IPS-18c (cell line): ENCODE results near the gene SVOPL.

Source experiments
- H3K4me3 ChIP-seq: 2 replicates; pipeline ENCODE4 v1.7.0; 2013; ENCODE audit warnings: low read depth, mild to moderate bottlenecking, low read length, moderate library complexity; ENCODE audit not compliant: insufficient read depth
- H3K9me3 ChIP-seq: one replicate; pipeline ENCODE4 v1.6.1; 2013; ENCODE audit warnings: mild to moderate bottlenecking, low read length, moderate library complexity; ENCODE audit not compliant: control insufficient read depth, insufficient read depth

The SVOPL gene

GRCh38 chr7:138668229-138668596 lies 32.9 kb downstream of the SVOPL start:
- Histone ChIP-seq H3K4me3 (no peak overlapping the region), H3K9me3 (peaks cover 5% of the 10 kb centered on the region)

- no peak overlapping the region for H3K4me3 ChIP-seq
These were observed 33.5 kb downstream of the SVOPL start for GRCh38 chr7:138667535-138668228.

GRCh38 chr7:138666385-138666784 lies 34.8 kb downstream of the SVOPL start:
- Histone ChIP-seq H3K4me3 (no peak overlapping the region), H3K9me3 (peaks cover 5% of the 10 kb centered on the region)

More at GRCh38 chr7:138667535-138668228, 33.5 kb downstream of the SVOPL start:
- peaks cover 5% of the 10 kb centered on the region for H3K9me3 ChIP-seq

- H3K9me3 ChIP-seq: peaks cover 5% of the 10 kb centered on the region
- H3K4me3 ChIP-seq: no peak overlapping the region
These were observed 35.5 kb downstream of the SVOPL start for GRCh38 chr7:138665669-138666140.

- H3K4me3 ChIP-seq: no peak overlapping the region
- peaks cover 5% of the 10 kb centered on the region for H3K9me3 ChIP-seq
These were observed 35.9 kb downstream of the SVOPL start for GRCh38 chr7:138665249-138665648.

- H3K4me3 ChIP-seq: peak overlapping the region; percentile 59
- H3K9me3 ChIP-seq: peaks cover 5% of the 10 kb centered on the region
These were observed 37.1 kb downstream of the SVOPL start for GRCh38 chr7:138663725-138664710.

- Histone ChIP-seq H3K4me3 (no peak overlapping the region), H3K9me3 (peaks cover 2% of the 10 kb centered on the region)
These were observed 38.2 kb downstream of the SVOPL start for GRCh38 chr7:138662991-138663320.

GRCh38 chr7:138662076-138662990 lies 38.8 kb downstream of the SVOPL start:
- Histone ChIP-seq H3K4me3 (no peak overlapping the region), H3K9me3 (peaks cover 2% of the 10 kb centered on the region)

- no peak overlapping the region for H3K4me3 ChIP-seq
- H3K9me3 ChIP-seq: peaks cover 2% of the 10 kb centered on the region
These were observed 40.0 kb downstream of the SVOPL start for GRCh38 chr7:138661069-138661635.

- Histone ChIP-seq H3K9me3 (no peaks in the 10 kb centered on the region), H3K4me3 (no peak overlapping the region)
These were observed 42.3 kb downstream of the SVOPL start for GRCh38 chr7:138658889-138659288.

GRCh38 chr7:138657854-138658386 lies 43.2 kb downstream of the SVOPL start:
- Histone ChIP-seq H3K9me3 (no peaks in the 10 kb centered on the region), H3K4me3 (no peak overlapping the region)

GRCh38 chr7:138656952-138657351 lies 44.2 kb downstream of the SVOPL start:
- no peak overlapping the region for H3K4me3 ChIP-seq

GRCh38 chr7:138654616-138655015 lies 46.5 kb downstream of the SVOPL start:
- H3K4me3 ChIP-seq: no peak overlapping the region
- peaks cover 2% of the 10 kb centered on the region for H3K9me3 ChIP-seq

More at GRCh38 chr7:138656952-138657351, 44.2 kb downstream of the SVOPL start:
- peaks cover 2% of the 10 kb centered on the region for H3K9me3 ChIP-seq

GRCh38 chr7:138649506-138649905 lies 51.7 kb downstream of the SVOPL start:
- H3K9me3 ChIP-seq: peaks cover 2% of the 10 kb centered on the region
- no peak overlapping the region for H3K4me3 ChIP-seq

- no peak overlapping the region for H3K4me3 ChIP-seq
- no peaks in the 10 kb centered on the region for H3K9me3 ChIP-seq
These were observed 55.9 kb downstream of the SVOPL start for GRCh38 chr7:138645284-138645683.

- no peak overlapping the region for H3K4me3 ChIP-seq
- H3K9me3 ChIP-seq: no peaks in the 10 kb centered on the region
These were observed 68.1 kb downstream of the SVOPL start for GRCh38 chr7:138632826-138633602.
